Stimulated activated CD8-positive, alpha-beta memory T cell treated with anti-CD3 and anti-CD28 coated beads, Interleukin-12 subunit alpha, Interleukin-12 subunit beta, amount 100 ng/mL, for 4 hours (primary cell): ENCODE results near the gene PLCH2.
"Not testable (repeated sequence)": the region's sequence is repeated elsewhere in the genome, so short reads cannot be mapped to it uniquely, and the experiment has no call there.

Experiments
- DNase-seq: peaks from one replicate; pipeline ENCODE4 v3.0.0-alpha.2; 2020; ENCODE audit warnings: low read depth

Gene PLCH2

DNA sequence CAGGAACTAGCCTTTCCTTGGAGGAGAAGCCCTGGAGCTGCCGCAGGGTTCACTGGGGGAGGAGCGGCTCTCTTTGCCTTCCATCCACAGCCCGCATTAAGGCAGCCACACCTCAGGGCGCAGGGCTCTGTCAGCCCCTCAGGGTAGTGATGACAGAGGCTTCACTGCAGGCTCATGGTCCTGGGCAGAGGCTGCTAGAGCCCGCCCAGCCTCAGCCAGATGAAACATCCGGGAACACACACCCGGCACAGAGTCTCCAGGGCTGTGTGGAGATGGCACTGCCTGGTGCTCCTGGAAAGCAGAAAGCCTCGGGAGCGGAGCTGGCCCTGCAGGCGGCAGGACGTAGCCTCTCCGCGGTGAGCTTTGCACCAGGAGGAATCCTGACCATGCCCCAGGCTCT lies 34.3 kb upstream of the PLCH2 start:
- DNase-seq, result no peak

GRCh38 chr1:2442661-2443060 lies 33.4 kb upstream of the PLCH2 start:
- no peak for DNase-seq

DNA sequence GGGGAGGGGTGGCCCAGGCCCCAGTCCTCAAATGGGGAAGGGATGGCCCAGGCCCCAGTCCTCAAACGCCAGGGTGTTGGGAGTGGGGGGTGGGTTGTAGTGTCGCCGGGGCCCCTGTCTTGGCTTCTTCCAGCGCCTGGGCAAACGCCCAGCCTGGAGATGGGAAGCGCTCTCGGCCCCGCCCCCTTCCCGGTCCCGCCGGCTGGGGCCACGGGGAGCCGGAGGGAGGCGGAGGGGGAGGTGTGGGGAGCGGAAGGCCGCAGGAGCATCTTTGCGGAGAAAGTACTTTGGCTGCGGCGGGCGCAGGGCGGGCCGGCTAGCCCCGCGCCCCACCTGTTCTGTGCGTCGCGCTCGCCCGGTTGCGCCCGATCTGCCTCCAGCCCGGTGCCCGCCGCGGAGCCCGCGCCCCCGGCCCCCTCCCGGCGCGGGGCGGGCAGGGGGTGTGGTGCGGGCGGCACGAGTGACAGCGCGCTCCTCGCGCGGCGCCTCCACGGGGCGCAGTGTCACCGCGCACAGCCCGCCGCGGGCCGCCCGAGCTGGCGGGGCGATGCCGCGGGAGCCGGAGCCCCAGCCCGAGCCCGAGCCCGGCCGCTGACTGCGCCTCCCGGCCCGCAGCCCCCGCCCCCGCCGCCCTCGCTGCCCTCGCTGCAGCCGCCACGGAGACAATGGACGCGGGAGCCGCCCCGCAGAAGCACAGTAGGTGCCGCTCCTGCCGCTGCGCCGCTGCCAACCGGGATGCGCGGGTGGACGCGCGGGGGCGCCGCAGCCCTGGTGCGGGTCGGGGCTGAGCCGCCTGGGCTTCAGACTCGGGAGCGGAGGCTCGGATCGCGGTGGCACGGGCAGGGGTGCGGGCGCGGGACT lies 32.6 kb upstream of the PLCH2 start:
- DNase-seq, result no peak

GRCh38 chr1:2444138-2444591 lies 31.9 kb upstream of the PLCH2 start:
- DNase-seq, result no peak

- DNase-seq, result no peak
Measured at GRCh38 chr1:2445162-2445822, 30.8 kb upstream of the PLCH2 start.

DNA sequence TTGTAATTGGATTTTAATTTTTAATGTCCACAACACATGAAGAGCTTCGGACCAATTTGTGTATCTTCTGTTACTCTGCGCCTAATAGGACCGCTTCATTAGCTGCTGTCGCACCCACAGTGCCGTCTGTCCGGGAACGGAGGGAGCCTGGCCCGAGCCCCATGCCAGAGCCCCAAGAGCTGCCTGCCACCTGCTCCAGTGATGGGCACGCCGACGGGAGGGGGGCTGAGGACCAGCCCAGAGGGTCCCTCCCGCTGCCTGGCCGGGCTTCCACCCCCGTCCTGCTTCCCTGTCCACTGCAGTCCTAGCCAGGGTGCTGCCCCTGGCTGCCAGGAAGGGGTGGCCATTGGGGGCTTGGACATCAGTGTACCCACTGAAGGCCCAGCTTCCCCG lies 30.3 kb upstream of the PLCH2 start:
- DNase-seq, result no peak

DNA sequence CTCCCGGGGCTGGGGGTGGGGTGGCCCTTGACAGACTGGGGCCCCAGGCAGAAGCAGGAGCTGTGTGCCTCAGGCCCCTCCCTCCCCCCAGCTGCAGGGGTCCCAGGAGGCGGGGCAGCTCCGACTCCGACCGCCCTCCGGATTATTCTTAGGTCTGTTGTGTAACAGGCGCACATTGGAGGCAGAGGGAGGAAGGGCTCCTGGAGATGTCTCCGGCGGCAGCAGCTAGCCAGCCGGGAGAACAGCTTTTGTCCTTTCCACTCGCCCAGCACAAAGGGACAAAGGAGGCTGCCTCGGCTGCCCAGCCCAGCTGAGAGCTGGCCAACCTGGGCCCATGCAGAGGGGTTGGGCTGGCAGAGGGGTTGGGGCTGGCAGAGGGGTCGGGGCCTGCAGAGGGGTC lies 29.7 kb upstream of the PLCH2 start:
- DNase-seq, result no peak

DNA sequence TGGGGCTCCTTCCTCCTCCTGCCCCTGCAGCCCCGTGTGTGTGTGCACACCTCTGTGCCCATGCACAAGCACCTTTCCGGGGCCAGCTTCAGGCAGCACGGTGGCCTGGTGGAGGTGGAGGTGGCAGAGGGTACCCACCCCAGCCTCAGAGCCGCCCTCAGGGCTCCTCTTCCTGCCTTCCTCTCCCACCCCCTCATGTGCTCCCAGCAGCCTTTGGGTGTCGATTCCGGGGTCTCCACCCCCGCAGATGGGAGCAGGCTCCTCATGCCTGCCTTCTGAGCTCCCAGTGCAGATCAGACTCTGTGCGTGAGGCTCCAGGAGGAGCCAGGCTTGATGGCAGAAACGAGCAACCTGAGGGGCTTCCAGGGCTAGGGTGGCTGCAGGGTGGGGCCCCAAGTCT lies 29.2 kb upstream of the PLCH2 start:
- DNase-seq, result no peak

DNA sequence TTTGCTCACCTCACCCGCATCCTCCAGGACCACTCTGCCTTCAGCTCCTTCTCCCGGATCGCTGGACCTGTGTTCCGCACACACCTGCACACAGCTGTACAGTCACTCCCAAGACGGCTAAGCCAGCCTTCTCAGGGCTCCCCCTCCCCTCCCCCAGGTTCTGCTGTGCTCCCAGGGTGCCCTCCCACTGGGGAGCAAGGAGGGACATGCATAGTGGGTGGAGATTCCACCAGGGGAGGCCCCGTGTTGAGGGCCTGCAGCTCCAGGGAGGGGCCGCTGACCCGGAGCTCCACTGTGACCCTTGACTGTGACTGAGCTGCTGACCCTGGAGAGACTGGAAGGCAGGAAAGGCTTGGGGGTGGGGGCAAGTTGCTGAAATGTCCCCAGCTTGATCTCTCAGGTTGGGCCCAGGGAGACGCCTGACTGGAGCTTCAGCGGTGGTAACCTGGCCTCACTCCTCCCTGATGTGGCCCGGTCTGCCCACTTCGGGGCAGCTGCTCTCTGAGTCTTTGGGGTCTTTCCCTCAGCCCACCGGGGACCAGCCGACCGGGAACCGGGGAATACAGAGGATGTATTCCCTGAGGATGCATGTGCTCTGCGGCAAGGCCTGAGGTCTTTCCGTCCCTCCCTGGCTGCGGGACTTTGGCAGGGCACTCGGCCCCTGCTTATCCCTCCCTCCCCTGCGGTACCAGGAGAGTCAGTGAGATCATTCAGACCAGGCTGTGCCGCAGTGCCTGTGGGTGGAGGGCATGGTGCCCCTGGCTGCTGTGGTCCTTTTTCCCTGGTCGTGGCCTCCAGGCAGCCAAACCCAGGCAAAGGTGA lies 28.6 kb upstream of the PLCH2 start:
- no peak for DNase-seq

GRCh38 chr1:2448098-2448445 lies 28.0 kb upstream of the PLCH2 start:
- DNase-seq, result no peak

DNA sequence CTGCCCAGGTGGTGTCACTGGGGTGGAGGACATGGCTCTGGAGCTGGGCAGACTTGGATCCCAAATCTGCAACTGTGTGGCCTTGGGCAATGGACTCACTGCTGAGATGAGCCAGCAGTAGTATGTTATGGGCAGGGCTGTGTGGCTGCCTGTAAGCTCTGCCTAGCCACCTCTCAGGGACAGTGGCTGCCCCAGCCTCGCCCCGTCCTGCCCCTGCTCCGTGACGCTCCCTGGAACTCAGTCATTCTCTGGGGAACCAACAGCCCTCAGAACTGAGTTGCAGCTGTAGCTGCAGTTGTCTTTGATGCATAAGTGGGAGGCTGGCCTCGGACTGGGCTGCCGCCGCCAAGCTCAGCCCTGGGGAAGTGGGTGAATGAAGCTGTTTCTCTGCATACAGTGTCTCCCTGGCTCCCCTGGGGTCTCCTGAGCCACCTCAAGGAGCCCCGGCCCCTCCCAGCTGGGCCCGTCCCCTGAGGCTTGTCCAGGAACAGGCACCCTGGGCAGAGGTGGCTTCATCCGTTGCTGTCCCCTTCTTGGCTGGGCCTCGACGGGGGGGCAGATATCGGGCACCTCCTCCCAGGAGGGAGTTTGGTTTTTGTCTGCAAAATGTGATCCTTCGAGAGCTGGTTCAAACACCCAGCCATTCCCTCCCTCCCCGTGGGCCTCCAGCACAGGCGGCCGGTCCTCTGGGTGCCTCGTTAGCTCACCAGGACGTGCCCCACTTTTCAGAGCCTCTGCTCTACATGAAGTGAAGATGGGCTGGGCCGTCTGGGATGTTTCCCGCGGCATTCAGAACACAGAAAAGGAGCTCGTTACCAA lies 26.2 kb upstream of the PLCH2 start:
- no peak for DNase-seq

DNA sequence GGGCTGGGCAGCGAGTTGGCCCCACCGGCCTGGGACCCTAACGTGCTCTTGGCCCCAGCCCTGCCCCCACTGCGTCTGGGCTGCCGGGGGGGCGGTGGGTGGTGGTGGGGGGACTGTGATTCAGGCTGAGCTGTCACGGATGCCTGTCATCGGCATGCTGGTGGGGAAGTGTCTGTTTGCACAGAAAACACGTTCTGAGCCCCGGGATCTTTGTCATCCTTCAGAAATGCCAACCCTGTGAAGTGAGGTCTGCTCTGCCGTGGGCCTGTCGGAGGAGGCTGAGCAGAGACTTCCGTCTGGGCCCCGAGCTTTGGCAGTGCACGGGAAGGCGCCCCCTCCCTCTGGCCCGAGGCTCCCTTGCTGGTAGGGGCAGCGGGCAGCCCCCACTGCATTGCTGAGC lies 24.3 kb upstream of the PLCH2 start:
- DNase-seq, result no peak

- no peak for DNase-seq
Measured at GRCh38 chr1:2452201-2452931, 23.7 kb upstream of the PLCH2 start.

DNA sequence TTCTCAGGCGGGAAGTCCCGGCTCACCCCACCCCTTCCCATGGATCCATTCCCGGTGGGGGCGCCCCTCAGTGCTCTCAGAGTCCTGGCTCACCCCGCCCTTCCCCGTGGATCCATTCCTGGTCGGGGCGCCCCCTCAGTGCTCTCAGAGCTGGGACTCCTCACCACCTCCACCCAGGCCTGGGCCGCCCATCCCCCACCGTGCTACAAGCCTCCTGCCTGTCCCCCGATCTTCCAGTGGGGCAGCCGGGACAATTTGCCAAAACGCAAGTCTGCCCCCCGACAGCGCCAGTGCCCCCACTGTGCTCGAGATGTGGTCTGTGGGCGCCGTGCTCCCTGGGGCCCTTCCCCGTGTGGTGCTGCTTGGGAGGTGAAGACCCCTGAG lies 23.2 kb upstream of the PLCH2 start:
- DNase-seq, result no peak

DNA sequence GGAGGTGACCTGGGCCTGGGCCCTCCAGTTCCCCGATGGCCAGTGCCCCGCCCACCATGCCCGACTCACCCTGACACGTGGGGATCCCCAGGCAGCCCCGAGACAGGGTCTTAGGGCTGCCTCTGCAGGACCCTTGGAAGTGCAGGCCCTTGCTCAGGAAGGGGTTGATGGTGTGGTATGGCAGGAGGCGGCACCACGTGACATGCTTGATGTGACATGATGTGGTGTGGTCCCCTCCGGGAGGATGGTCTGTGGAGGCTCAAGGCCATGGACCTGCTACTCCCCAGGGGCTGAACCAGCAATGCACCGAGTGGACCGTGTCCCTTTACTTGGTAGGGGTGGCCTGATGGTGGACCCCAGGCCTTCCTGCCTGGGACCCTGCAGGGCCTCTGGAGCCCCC lies 21.9 kb upstream of the PLCH2 start:
- no peak for DNase-seq

DNA sequence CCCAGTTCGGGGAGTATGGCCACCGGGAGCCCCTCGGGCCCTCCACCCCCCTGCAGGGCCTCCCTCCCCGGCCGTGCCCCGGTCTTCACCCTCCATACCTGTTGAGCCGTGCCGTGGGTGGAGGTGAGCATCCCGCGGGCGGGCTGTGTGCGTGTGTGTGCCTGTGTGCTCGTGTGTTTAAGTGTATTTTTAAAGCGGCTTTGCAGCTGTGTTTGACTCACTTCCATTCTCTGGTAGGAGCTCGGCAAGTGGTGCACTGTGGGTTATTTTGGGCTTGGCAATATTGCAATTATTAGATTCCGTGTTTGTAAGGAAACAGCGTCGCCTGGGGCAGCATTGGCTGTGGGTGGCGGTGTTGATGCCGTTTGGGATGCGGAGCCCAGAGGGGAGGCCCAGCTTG lies 20.3 kb upstream of the PLCH2 start:
- DNase-seq, result no peak

DNA sequence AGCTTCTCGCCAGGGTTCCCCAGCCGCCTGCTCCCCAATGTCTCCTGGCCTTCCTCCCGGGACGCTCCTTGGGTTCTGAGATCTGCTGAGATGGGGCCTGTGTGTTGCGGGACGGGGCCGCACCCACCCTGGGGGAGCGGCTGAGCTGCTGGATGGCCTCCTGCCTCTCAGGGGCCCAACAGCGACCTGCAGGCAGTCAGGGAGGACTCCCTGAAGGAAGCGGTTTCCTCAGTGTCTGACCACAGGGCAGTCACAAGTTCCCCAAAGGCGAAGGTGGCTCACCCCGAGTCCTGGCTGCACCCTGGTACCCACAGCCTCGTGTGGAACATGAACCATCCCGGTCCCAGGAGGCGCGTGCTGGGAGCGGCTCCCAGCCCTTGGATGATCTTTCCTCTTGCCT lies 18.6 kb upstream of the PLCH2 start:
- DNase-seq, result no peak

- DNase-seq, result no peak
Measured at GRCh38 chr1:2458687-2459086, 17.4 kb upstream of the PLCH2 start.

- DNase-seq, result not testable (repeated sequence)
Measured at GRCh38 chr1:2459102-2459753, 16.9 kb upstream of the PLCH2 start.

DNA sequence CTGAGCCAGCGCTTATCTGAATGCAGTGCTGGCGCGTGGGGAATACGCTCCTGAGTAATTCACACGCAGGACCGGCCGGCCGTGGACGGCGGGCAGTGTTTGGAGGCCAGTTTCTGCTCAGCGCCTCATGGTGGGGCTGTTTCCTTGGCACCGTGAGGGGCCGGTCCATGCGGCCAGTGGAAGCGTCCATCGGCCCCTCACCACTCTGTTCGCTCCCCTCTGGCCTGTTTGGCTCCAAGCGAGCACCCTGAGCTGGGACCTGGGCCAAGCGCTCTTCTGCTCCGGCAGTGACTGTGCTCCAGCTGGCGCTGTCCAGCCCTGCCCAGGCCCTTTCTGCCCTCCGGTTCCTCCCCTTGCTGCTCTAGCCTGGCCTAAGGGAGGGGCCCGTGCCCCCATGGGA lies 16.3 kb upstream of the PLCH2 start:
- DNase-seq, result no peak

DNA sequence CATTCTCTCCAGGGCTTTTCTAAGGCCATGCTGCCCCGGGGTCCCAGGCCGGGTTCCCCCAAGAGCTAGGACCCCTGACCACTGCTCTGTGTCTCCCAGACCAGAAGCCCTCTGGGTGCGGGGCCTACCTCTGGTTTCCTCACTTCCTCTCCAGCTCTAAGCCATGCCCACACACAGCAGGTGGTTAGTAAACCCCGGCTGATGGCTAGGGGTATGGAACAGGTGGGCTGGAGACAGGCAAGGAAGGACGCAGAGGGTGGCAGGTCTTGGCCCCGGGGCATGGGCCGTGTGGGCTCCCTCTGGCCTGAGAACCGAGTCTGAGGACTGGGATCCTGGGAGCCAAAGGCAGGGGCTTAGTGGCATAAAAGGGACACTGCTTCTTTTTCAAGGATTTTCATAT lies 15.9 kb upstream of the PLCH2 start:
- no peak for DNase-seq
